HEK293T (cell line): Measurements from ENCODE around the gene LINC01488.

Experiments used
- ARNT ChIP-seq: fragments of 450-650 bp; IDR thresholded peaks from 2 replicates; pipeline ENCODE4 v1.6.1; 2017; ENCODE audit warnings: mild to moderate bottlenecking
- BHLHE40 ChIP-seq: fragments of 450-650 bp; IDR thresholded peaks from 2 replicates; pipeline ENCODE4 v1.6.1; 2016; ENCODE audit warnings: mild to moderate bottlenecking, moderate library complexity, borderline replicate concordance
- CTBP1 ChIP-seq: fragments of 450-650 bp; IDR thresholded peaks from 2 replicates; pipeline ENCODE4 v1.6.1; 2016; ENCODE audit warnings: borderline replicate concordance
- ELF4 ChIP-seq: fragments of 450-650 bp; IDR thresholded peaks from 2 replicates; pipeline ENCODE4 v1.6.1; 2017; ENCODE audit warnings: antibody characterized with exemption
- FOXA1 ChIP-seq: fragments of 450-650 bp; IDR thresholded peaks from 2 replicates; pipeline ENCODE4 v1.6.1; 2016; ENCODE audit warnings: mild to moderate bottlenecking
- FOXK2 ChIP-seq: fragments of 450-650 bp; IDR thresholded peaks from 2 replicates; pipeline ENCODE4 v1.6.1; 2016; ENCODE audit warnings: mild to moderate bottlenecking
- FOXM1 ChIP-seq: fragments of 450-650 bp; IDR thresholded peaks from 2 replicates; pipeline ENCODE4 v1.6.1; 2017; ENCODE audit warnings: mild to moderate bottlenecking, borderline replicate concordance
- HDGF ChIP-seq: fragments of 450-650 bp; IDR thresholded peaks from 2 replicates; pipeline ENCODE4 v1.6.1; 2017; ENCODE audit warnings: antibody characterized with exemption, borderline replicate concordance
- L3MBTL2 ChIP-seq: fragments of 450-650 bp; conservative IDR thresholded peaks from 2 replicates; pipeline ENCODE4 v1.6.1; 2016; ENCODE audit warnings: mild to moderate bottlenecking
- NFRKB ChIP-seq: fragments of 450-650 bp; IDR thresholded peaks from 2 replicates; pipeline ENCODE4 v1.6.1; 2016; ENCODE audit warnings: mild to moderate bottlenecking, moderate library complexity
- SP1 ChIP-seq: fragments of 450-650 bp; IDR thresholded peaks from 2 replicates; pipeline ENCODE4 v1.6.1; 2017
- ZNF384 ChIP-seq: fragments of 450-650 bp; IDR thresholded peaks from 2 replicates; pipeline ENCODE4 v1.6.1; 2016

DNA sequence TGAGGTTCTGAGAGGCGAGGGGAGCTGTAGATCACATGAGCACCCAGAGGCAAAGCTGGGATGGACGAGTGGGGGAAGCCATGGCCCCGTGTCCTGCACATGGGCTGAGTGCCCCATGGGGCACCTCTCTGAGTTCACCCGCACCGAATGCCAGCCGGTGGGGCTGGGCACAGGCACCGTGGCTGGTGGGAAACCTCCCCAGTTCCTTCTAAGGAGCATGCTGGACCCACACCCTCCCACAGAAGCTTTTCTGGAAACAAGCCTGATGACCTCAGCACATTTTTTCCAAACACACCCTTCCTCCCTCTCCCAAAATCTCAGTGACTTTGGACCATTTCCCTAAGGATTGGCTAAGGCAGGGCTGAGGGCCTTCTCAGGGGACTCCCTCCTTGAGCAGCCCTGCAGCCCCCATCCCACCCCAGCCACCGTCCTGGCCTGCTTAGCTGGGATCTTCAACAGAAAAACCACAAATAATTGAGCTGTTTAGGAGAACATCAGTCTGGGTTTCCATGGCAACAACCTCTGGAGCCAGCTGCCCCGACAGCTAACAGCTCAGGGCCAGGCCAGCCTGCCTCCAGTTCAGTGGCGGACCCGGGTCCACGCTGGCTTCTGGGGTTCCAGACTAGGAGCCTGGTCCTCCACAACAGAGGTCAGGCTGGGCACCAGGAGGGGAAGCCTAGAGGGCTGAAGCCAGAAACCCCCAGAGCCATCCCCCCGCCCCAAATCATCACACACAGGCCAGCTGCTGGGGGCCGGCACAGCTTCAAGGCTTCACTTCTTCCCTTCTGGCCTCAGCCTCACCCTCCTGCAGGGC lies 18.1 kb upstream of the LINC01488 start:
- TF ChIP-seq L3MBTL2 (no peak), SP1 (no peak), ELF4 (no peak), CTBP1 (no peak), HDGF (no peak), BHLHE40 (no peak), ARNT (no peak), FOXM1 (no peak), ZNF384 (no peak), FOXK2 (no peak), NFRKB (no peak), FOXA1 (no peak)
